Trophoblast cell (in vitro differentiated cells and primary cell): ENCODE results near the gene TEAD1.

ENCODE experiments used
- DNase-seq, 2 donors: peaks; one replicate each; pipeline ENCODE4 v3.0.0-alpha.2; 2016
- H2AFZ ChIP-seq: 2 replicates; pipeline ENCODE4 v1.6.1; 2013; ENCODE audit warnings: low read length, moderate library complexity, mild to moderate bottlenecking; ENCODE audit not compliant: insufficient read depth, poor library complexity
- H2AK5ac ChIP-seq: 2 replicates; pipeline ENCODE4 v1.6.1; 2013; ENCODE audit warnings: mild to moderate bottlenecking, low read length
- H2BK120ac ChIP-seq: 2 replicates; pipeline ENCODE4 v1.6.1; 2013; ENCODE audit warnings: low read length, mild to moderate bottlenecking, moderate library complexity; ENCODE audit not compliant: insufficient read depth, poor library complexity
- H2BK12ac ChIP-seq: 2 replicates; pipeline ENCODE4 v1.6.1; 2013; ENCODE audit warnings: mild to moderate bottlenecking, low read length, moderate library complexity
- H2BK5ac ChIP-seq: 2 replicates; pipeline ENCODE4 v1.6.1; 2013; ENCODE audit warnings: low read length, low read depth, moderate library complexity, mild to moderate bottlenecking; ENCODE audit not compliant: poor library complexity
- H3K14ac ChIP-seq: 2 replicates; pipeline ENCODE4 v1.6.1; 2013; ENCODE audit warnings: mild to moderate bottlenecking, low read length
- H3K18ac ChIP-seq: 2 replicates; pipeline ENCODE4 v1.6.1; 2013; ENCODE audit warnings: mild to moderate bottlenecking, low read length
- H3K23ac ChIP-seq: 2 replicates; pipeline ENCODE4 v1.6.1; 2013; ENCODE audit warnings: low read length
- H3K27ac ChIP-seq: 2 replicates; pipeline ENCODE4 v1.5.1; 2013; ENCODE audit warnings: low read depth, mild to moderate bottlenecking, inconsistent platforms, low read length, moderate library complexity
- H3K27me3 ChIP-seq: 2 replicates; pipeline ENCODE4 v1.6.1; 2013; ENCODE audit warnings: inconsistent platforms, mild to moderate bottlenecking, low read length, moderate library complexity; ENCODE audit not compliant: insufficient read depth
- H3K36me3 ChIP-seq, 2 experiments: 1 replicate in 1 of 2; 2 replicates in 1 of 2; pipeline ENCODE4 v1.6.1; 2013; ENCODE audit warnings: low read length in 2 of 2, mild to moderate bottlenecking in 2 of 2, moderate library complexity in 1 of 2; ENCODE audit not compliant: insufficient read depth in 2 of 2, control insufficient read depth in 1 of 2
- H3K4ac ChIP-seq: 2 replicates; pipeline ENCODE4 v1.6.1; 2013; ENCODE audit warnings: low read depth, mild to moderate bottlenecking, low read length, moderate library complexity
- H3K4me1 ChIP-seq, 2 experiments: 1 replicate in 1 of 2; 2 replicates in 1 of 2; pipeline ENCODE4 v1.6.1; 2013; ENCODE audit warnings: low read length in 2 of 2, mild to moderate bottlenecking in 2 of 2, moderate library complexity in 1 of 2; ENCODE audit not compliant: insufficient read depth in 2 of 2, control insufficient read depth in 1 of 2
- H3K4me2 ChIP-seq: 2 replicates; pipeline ENCODE4 v1.6.1; 2013; ENCODE audit warnings: inconsistent platforms, mild to moderate bottlenecking, low read length, moderate library complexity
- H3K4me3 ChIP-seq: 2 replicates; pipeline ENCODE4 v1.5.1; 2013; ENCODE audit warnings: mild to moderate bottlenecking, low read depth, low read length, inconsistent platforms
- H3K79me1 ChIP-seq: one replicate; pipeline ENCODE4 v1.6.1; 2013; ENCODE audit warnings: low read length
- H3K79me2 ChIP-seq: 2 replicates; pipeline ENCODE4 v1.6.1; 2013; ENCODE audit warnings: low read length, mild to moderate bottlenecking; ENCODE audit not compliant: control insufficient read depth, insufficient read depth, poor library complexity
- H3K9ac ChIP-seq: 2 replicates; pipeline ENCODE4 v1.6.1; 2013; ENCODE audit warnings: mild to moderate bottlenecking, low read length
- H3K9me3 ChIP-seq: 2 replicates; pipeline ENCODE4 v1.6.1; 2013; ENCODE audit warnings: low read depth, mild to moderate bottlenecking, control low read depth, inconsistent platforms, low read length; ENCODE audit not compliant: insufficient read depth
- H4K12ac ChIP-seq: 2 replicates; pipeline ENCODE4 v1.6.1; 2013; ENCODE audit warnings: low read depth, mild to moderate bottlenecking, low read length, moderate library complexity
- H4K8ac ChIP-seq: 2 replicates; pipeline ENCODE4 v1.6.1; 2013; ENCODE audit warnings: low read depth, mild to moderate bottlenecking, low read length, moderate library complexity
- H4K91ac ChIP-seq: one replicate; pipeline ENCODE4 v1.6.1; 2013; ENCODE audit warnings: low read depth, mild to moderate bottlenecking, low read length, moderate library complexity
- WGBS: extraction: QIAGEN DNeasy Blood & Tissue Kit; methylation state at CpG from one replicate; pipeline ENCODE4 v1.1.7; 2013; ENCODE audit warnings: missing lambda C conversion rate; ENCODE audit not compliant: insufficient read length, insufficient coverage; ENCODE audit errors: extremely low coverage; 5-methylcytosine and 5-hydroxymethylcytosine counted together

The TEAD1 gene

GRCh38 chr11:12809864-12810567 is 135.8 kb downstream of the TEAD1 start:
- Histone ChIP-seq H3K9ac (no peak overlapping the region), H3K4me2 (no peak overlapping the region), H3K4me3 (no peak overlapping the region), H3K27ac (peak overlapping the region; percentile 51), H3K36me3 (peaks cover 3 to 8% of the 10 kb centered on the region in 2 experiments), H3K4me1 (peaks cover 48 to 54% of the 10 kb centered on the region in 2 experiments), H2BK12ac (peak overlapping the region; percentile 46), H4K91ac (peak overlapping the region; percentile 53), H3K9me3 (no peaks in the 10 kb centered on the region), H4K12ac (no peak overlapping the region), H3K14ac (peak overlapping the region; percentile 65), H2BK5ac (peak overlapping the region; percentile 34), H4K8ac (peak overlapping the region; percentile 57), H3K4ac (peak overlapping the region; percentile 94), H2BK120ac (peak overlapping the region; percentile 63), H3K79me1 (peaks cover 33% of the 10 kb centered on the region), H2AK5ac (peak overlapping the region; percentile 60), H2AFZ (no peak overlapping the region), H3K18ac (peak overlapping the region; percentile 67), H3K23ac (no peak overlapping the region), H3K79me2 (peaks cover 35% of the 10 kb centered on the region), H3K27me3 (no peaks in the 10 kb centered on the region)
- DNase-seq: peak in 1 of 2 donors; percentile 37
- WGBS: no CpG with 5 or more reads among the region's 12 CpGs

- no peak overlapping the region for H3K23ac ChIP-seq
- no peak overlapping the region for H3K27ac ChIP-seq
- H3K4me1 ChIP-seq: peaks cover 49 to 57% of the 10 kb centered on the region in 2 experiments
- H2BK120ac ChIP-seq: no peak overlapping the region
- no peak for DNase-seq
- H4K12ac ChIP-seq: no peak overlapping the region
- no peak overlapping the region for H2BK12ac ChIP-seq
- no CpG with 5 or more reads among the region's 5 CpGs for WGBS
- no peak overlapping the region for H3K4me3 ChIP-seq
- no peak overlapping the region for H2AFZ ChIP-seq
- H3K4me2 ChIP-seq: no peak overlapping the region
- no peak overlapping the region for H3K9ac ChIP-seq
- H3K27me3 ChIP-seq: no peaks in the 10 kb centered on the region
- H3K79me1 ChIP-seq: peaks cover 35% of the 10 kb centered on the region
- H4K8ac ChIP-seq: no peak overlapping the region
- peak overlapping the region; percentile 59 for H3K4ac ChIP-seq
- H3K14ac ChIP-seq: no peak overlapping the region
- no peaks in the 10 kb centered on the region for H3K9me3 ChIP-seq
- peak overlapping the region; percentile 3 for H4K91ac ChIP-seq
- peaks cover 3 to 8% of the 10 kb centered on the region in 2 experiments for H3K36me3 ChIP-seq
- no peak overlapping the region for H2BK5ac ChIP-seq
- H3K18ac ChIP-seq: no peak overlapping the region
- peaks cover 35% of the 10 kb centered on the region for H3K79me2 ChIP-seq
- H2AK5ac ChIP-seq: no peak overlapping the region
These were observed 136.3 kb downstream of the TEAD1 start for GRCh38 chr11:12810568-12810894.

GRCh38 chr11:12811861-12812260 is 137.6 kb downstream of the TEAD1 start:
- Histone ChIP-seq H4K12ac (no peak overlapping the region), H2BK120ac (no peak overlapping the region), H3K18ac (no peak overlapping the region), H4K8ac (no peak overlapping the region), H4K91ac (no peak overlapping the region), H3K23ac (no peak overlapping the region), H3K4me3 (no peak overlapping the region), H3K14ac (no peak overlapping the region), H2AFZ (no peak overlapping the region), H3K27me3 (no peaks in the 10 kb centered on the region), H3K4me2 (no peak overlapping the region), H3K9ac (no peak overlapping the region), H2BK12ac (no peak overlapping the region), H3K36me3 (peaks cover 5 to 8% of the 10 kb centered on the region in 2 experiments), H2BK5ac (no peak overlapping the region), H3K4ac (peak overlapping the region; percentile 35), H2AK5ac (no peak overlapping the region), H3K27ac (no peak overlapping the region), H3K79me1 (peaks cover 39% of the 10 kb centered on the region), H3K4me1 (peaks cover 50 to 61% of the 10 kb centered on the region in 2 experiments), H3K79me2 (peaks cover 39% of the 10 kb centered on the region), H3K9me3 (no peaks in the 10 kb centered on the region)
- no CpG with 5 or more reads among the region's 7 CpGs for WGBS
- no peak for DNase-seq

- Histone ChIP-seq H4K91ac (no peak overlapping the region), H3K27me3 (no peaks in the 10 kb centered on the region), H4K8ac (no peak overlapping the region), H3K23ac (no peak overlapping the region), H4K12ac (no peak overlapping the region), H3K4me2 (no peak overlapping the region), H3K27ac (peak overlapping the region; percentile 91), H3K9me3 (no peaks in the 10 kb centered on the region), H3K9ac (no peak overlapping the region), H3K14ac (no peak overlapping the region), H3K79me1 (peaks cover 39% of the 10 kb centered on the region), H3K79me2 (peaks cover 39% of the 10 kb centered on the region), H3K4me3 (no peak overlapping the region), H2BK12ac (peak overlapping the region; percentile 45), H3K4me1 (peaks cover 47 to 62% of the 10 kb centered on the region in 2 experiments), H3K4ac (peak overlapping the region; percentile 57), H2BK120ac (no peak overlapping the region), H3K18ac (peak overlapping the region; percentile 46), H2AK5ac (no peak overlapping the region), H2BK5ac (peak overlapping the region; percentile 13), H3K36me3 (peaks cover 5 to 8% of the 10 kb centered on the region in 2 experiments), H2AFZ (no peak overlapping the region)
- WGBS: no CpG with 5 or more reads among the region's 4 CpGs
- no peak for DNase-seq
These were observed 138.6 kb downstream of the TEAD1 start for GRCh38 chr11:12812849-12813248.
